SK-N-SH treated with all-trans-retinoic acid at 6 μM for 48 hours (cell line): Measurements from ENCODE around the gene PLXNA4.

Experiments used
- ARNTL ChIP-seq: fragments of 450-650 bp; formaldehyde crosslinking; IDR thresholded peaks from 2 replicates; pipeline ENCODE4 v1.5.0; 2020; ENCODE audit warnings: low read depth, mild to moderate bottlenecking, moderate library complexity, borderline replicate concordance
- CSDC2 ChIP-seq: fragments of 250-450 bp; sonication (Bioruptor Pico); IDR thresholded peaks from 2 replicates; pipeline ENCODE4 v1.5.0; 2020; ENCODE audit warnings: mild to moderate bottlenecking, moderate library complexity
- ESRRG ChIP-seq: fragments of 250-450 bp; sonication (Bioruptor Pico); IDR thresholded peaks from 2 replicates; pipeline ENCODE4 v1.6.1; 2021; ENCODE audit warnings: mild to moderate bottlenecking
- PPARA ChIP-seq: fragments of 250-450 bp; sonication (Bioruptor Pico); IDR thresholded peaks from 2 replicates; pipeline ENCODE4 v1.5.0; 2020; ENCODE audit warnings: mild to moderate bottlenecking, borderline replicate concordance
- SNAI2 ChIP-seq: fragments of 250-450 bp; sonication (Bioruptor Pico); IDR thresholded peaks from 2 replicates; pipeline ENCODE4 v1.5.0; 2020; ENCODE audit warnings: mild to moderate bottlenecking, moderate library complexity
- TCF4 ChIP-seq: fragments of 250-450 bp; sonication (Bioruptor Pico); IDR thresholded peaks from 2 replicates; pipeline ENCODE4 v1.8.0; 2021; ENCODE audit warnings: mild to moderate bottlenecking, moderate library complexity, borderline replicate concordance
- TOX ChIP-seq: fragments of 250-450 bp; sonication (Bioruptor Pico); IDR thresholded peaks from 2 replicates; pipeline ENCODE4 v1.8.0; 2021; ENCODE audit warnings: mild to moderate bottlenecking, moderate library complexity, borderline replicate concordance
- ZFP30 ChIP-seq: fragments of 450-650 bp; formaldehyde crosslinking; IDR thresholded peaks from 2 replicates; pipeline ENCODE4 v1.5.0; 2022; ENCODE audit warnings: mild to moderate bottlenecking, moderate library complexity
- ZNF565 ChIP-seq: fragments of 450-650 bp; formaldehyde crosslinking; conservative IDR thresholded peaks from 2 replicates; pipeline ENCODE4 v1.5.0; 2020; ENCODE audit warnings: low read depth, mild to moderate bottlenecking, moderate library complexity
- ZNF70 ChIP-seq: fragments of 450-650 bp; formaldehyde crosslinking; IDR thresholded peaks from 2 replicates; pipeline ENCODE4 v1.5.0; 2020; ENCODE audit warnings: mild to moderate bottlenecking, moderate library complexity
- ZNF8 ChIP-seq: fragments of 450-650 bp; formaldehyde crosslinking; IDR thresholded peaks from 2 replicates; pipeline ENCODE4 v1.5.0; 2020; ENCODE audit warnings: mild to moderate bottlenecking, moderate library complexity
- TF ChIP-seq, protein P1 (sequence below): fragments of 250-450 bp; sonication (Bioruptor Pico); IDR thresholded peaks from 2 replicates; pipeline ENCODE4 v1.8.0; 2020; ENCODE audit warnings: mild to moderate bottlenecking, moderate library complexity, borderline replicate concordance
- TF ChIP-seq, protein P2 (sequence below): fragments of 250-450 bp; sonication (Bioruptor Pico); IDR thresholded peaks from 2 replicates; pipeline ENCODE4 v1.5.0; 2020; ENCODE audit warnings: mild to moderate bottlenecking, moderate library complexity

- TF ChIP-seq ZNF70 (CRISPR knock-in tag) (no peak), CSDC2 (no peak), ESRRG (no peak), TOX (CRISPR knock-in tag) (no peak), SNAI2 (CRISPR knock-in tag) (no peak), TCF4 (CRISPR knock-in tag) (no peak), PPARA (CRISPR knock-in tag) (no peak), ZNF565 (CRISPR knock-in tag) (no peak), ARNTL (CRISPR knock-in tag) (no peak), ZNF8 (no peak), ZFP30 (CRISPR knock-in tag) (no peak)
- TF ChIP-seq, protein P1, sequence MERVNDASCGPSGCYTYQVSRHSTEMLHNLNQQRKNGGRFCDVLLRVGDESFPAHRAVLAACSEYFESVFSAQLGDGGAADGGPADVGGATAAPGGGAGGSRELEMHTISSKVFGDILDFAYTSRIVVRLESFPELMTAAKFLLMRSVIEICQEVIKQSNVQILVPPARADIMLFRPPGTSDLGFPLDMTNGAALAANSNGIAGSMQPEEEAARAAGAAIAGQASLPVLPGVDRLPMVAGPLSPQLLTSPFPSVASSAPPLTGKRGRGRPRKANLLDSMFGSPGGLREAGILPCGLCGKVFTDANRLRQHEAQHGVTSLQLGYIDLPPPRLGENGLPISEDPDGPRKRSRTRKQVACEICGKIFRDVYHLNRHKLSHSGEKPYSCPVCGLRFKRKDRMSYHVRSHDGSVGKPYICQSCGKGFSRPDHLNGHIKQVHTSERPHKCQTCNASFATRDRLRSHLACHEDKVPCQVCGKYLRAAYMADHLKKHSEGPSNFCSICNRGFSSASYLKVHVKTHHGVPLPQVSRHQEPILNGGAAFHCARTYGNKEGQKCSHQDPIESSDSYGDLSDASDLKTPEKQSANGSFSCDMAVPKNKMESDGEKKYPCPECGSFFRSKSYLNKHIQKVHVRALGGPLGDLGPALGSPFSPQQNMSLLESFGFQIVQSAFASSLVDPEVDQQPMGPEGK = no peak
- TF ChIP-seq, protein P2, sequence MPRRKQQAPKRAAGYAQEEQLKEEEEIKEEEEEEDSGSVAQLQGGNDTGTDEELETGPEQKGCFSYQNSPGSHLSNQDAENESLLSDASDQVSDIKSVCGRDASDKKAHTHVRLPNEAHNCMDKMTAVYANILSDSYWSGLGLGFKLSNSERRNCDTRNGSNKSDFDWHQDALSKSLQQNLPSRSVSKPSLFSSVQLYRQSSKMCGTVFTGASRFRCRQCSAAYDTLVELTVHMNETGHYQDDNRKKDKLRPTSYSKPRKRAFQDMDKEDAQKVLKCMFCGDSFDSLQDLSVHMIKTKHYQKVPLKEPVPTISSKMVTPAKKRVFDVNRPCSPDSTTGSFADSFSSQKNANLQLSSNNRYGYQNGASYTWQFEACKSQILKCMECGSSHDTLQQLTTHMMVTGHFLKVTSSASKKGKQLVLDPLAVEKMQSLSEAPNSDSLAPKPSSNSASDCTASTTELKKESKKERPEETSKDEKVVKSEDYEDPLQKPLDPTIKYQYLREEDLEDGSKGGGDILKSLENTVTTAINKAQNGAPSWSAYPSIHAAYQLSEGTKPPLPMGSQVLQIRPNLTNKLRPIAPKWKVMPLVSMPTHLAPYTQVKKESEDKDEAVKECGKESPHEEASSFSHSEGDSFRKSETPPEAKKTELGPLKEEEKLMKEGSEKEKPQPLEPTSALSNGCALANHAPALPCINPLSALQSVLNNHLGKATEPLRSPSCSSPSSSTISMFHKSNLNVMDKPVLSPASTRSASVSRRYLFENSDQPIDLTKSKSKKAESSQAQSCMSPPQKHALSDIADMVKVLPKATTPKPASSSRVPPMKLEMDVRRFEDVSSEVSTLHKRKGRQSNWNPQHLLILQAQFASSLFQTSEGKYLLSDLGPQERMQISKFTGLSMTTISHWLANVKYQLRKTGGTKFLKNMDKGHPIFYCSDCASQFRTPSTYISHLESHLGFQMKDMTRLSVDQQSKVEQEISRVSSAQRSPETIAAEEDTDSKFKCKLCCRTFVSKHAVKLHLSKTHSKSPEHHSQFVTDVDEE (CRISPR knock-in tag) = no peak
Observed at GRCh38 chr7:132428247-132428919, 147.9 kb downstream of the PLXNA4 start.
